CD4-positive, alpha-beta T cell treated with Interleukin-17A for 4 hours (primary cell): ENCODE measurements around the gene ATP2A1.
"Not testable (repeated sequence)": the region's sequence is repeated elsewhere in the genome, so short reads cannot be mapped to it uniquely, and the experiment has no call there.

Source experiments
- DNase-seq: peaks from one replicate; pipeline ENCODE4 v3.0.0-alpha.2; 2020; ENCODE audit warnings: mixed read lengths

Gene ATP2A1

GRCh38 chr16:28939825-28940224 lies 61.5 kb downstream of the ATP2A1 start:
- DNase-seq, result not testable (repeated sequence)

GRCh38 chr16:28943281-28943680 lies 65.0 kb downstream of the ATP2A1 start:
- DNase-seq, result no peak

- no peak for DNase-seq
Measured at GRCh38 chr16:28946681-28947080, 68.4 kb downstream of the ATP2A1 start.

GRCh38 chr16:28950648-28951409 lies 72.5 kb downstream of the ATP2A1 start, which contains the start of gene NFATC2IP:
NFATC2IP (plus strand) TSS chr16:28950937; CDS start chr16:28951012, 75 bp downstream.
- DNase-seq, result peak; percentile 100

- no peak for DNase-seq
Measured at GRCh38 chr16:28951410-28951943, 73.2 kb downstream of the ATP2A1 start.
